DND-41 (cell line): ENCODE results near the gene ZNF550.

Source experiments
- ATAC-seq: fragments of 200-7000 bp; cut with Tn5 transposase; 3 replicates; pipeline ENCODE4 v1.9.1; 2021; ENCODE audit warnings: low read depth; ENCODE audit not compliant: insufficient read depth
- DNase-seq: peaks from one replicate; pipeline ENCODE4 v3.0.0-alpha.2; 2020
- H2AFZ ChIP-seq: 2 replicates; pipeline ENCODE4 v1.6.0; 2012; ENCODE audit warnings: low read depth, low read length
- H3K27ac ChIP-seq: 2 replicates; pipeline ENCODE4 v1.5.1; 2012; ENCODE audit warnings: low read length, inconsistent platforms
- H3K27me3 ChIP-seq: fragments of 200-600 bp; sonication (generic); 2 replicates; pipeline ENCODE4 v1.6.0; 2012; ENCODE audit warnings: low read length, mild to moderate bottlenecking, inconsistent platforms; ENCODE audit not compliant: insufficient read depth, poor library complexity
- H3K36me3 ChIP-seq: 2 replicates; pipeline ENCODE4 v1.5.1; 2012; ENCODE audit warnings: low read length, inconsistent platforms; ENCODE audit not compliant: insufficient read depth
- H3K4me1 ChIP-seq: 2 replicates; pipeline ENCODE4 v1.5.1; 2012; ENCODE audit warnings: mild to moderate bottlenecking, low read length; ENCODE audit not compliant: insufficient read depth
- H3K4me2 ChIP-seq: 2 replicates; pipeline ENCODE4 v1.6.0; 2012; ENCODE audit warnings: mild to moderate bottlenecking, moderate library complexity, low read length, inconsistent platforms; ENCODE audit not compliant: insufficient read depth
- H3K4me3 ChIP-seq, 2 experiments: fragments of 200-600 bp in 1 of 2; shearing (Covaris generic) in 1 of 2; 2 replicates each; pipeline ENCODE4 v1.5.1; 2012 to 2016; ENCODE audit warnings: inconsistent platforms in 2 of 2, low read length in 2 of 2, mild to moderate bottlenecking in 2 of 2, low read depth in 1 of 2, moderate library complexity in 1 of 2
- H3K79me2 ChIP-seq: 2 replicates; pipeline ENCODE4 v1.6.0; 2012; ENCODE audit warnings: low read length, inconsistent platforms; ENCODE audit not compliant: insufficient read depth
- H3K9ac ChIP-seq: 2 replicates; pipeline ENCODE4 v1.6.0; 2012; ENCODE audit warnings: low read depth, mild to moderate bottlenecking, inconsistent platforms, low read length, moderate library complexity
- H3K9me3 ChIP-seq: 2 replicates; pipeline ENCODE4 v1.5.1; 2012; ENCODE audit warnings: low read length, moderate library complexity, mild to moderate bottlenecking, inconsistent platforms; ENCODE audit not compliant: insufficient read depth, severe bottlenecking
- H4K20me1 ChIP-seq: 2 replicates; pipeline ENCODE4 v1.6.0; 2012; ENCODE audit warnings: low read length; ENCODE audit not compliant: insufficient read depth
- CTCF ChIP-seq: IDR thresholded peaks from 2 replicates; pipeline ENCODE4 v1.5.1; 2012; ENCODE audit warnings: borderline replicate concordance, low read length, moderate library complexity, mild to moderate bottlenecking; ENCODE audit not compliant: poor library complexity, severe bottlenecking; ENCODE audit errors: extremely low read depth
- EZH2 ChIP-seq: IDR thresholded peaks from 3 replicates; pipeline ENCODE4 v1.6.1; 2012; ENCODE audit warnings: borderline replicate concordance, low read depth, mild to moderate bottlenecking, moderate library complexity, low read length, inconsistent platforms; ENCODE audit not compliant: severe bottlenecking

Gene ZNF550

GRCh38 chr19:57559404-57560025 is at the start of gene ZNF550:
Gene ZNF550, minus strand, starts transcription at chr19:57559863. Its CDS starts 181 bp downstream, at chr19:57559682.
- ATAC-seq (peak; percentile 98), DNase-seq (peak; percentile 92)
- Histone ChIP-seq H4K20me1 (peaks cover 2% of the 10 kb centered on the region; the same call in 1 of the 2 replicates), H3K36me3 (peaks cover 33% of the 10 kb centered on the region), H3K4me2 (peak within 1 kb of the TSS; percentile 93), H3K4me1 (peaks cover 23% of the 10 kb centered on the region), H2AFZ (peak within 1 kb of the TSS; percentile 94), H3K9me3 (peaks cover 34% of the 10 kb centered on the region), H3K27ac (peak within 1 kb of the TSS; percentile 88), H3K4me3 (peak within 1 kb of the TSS; percentile 73 to 96), H3K9ac (peak within 1 kb of the TSS; percentile 85), H3K79me2 (peaks cover 36% of the 10 kb centered on the region), H3K27me3 (no peaks in the 10 kb centered on the region)
- TF ChIP-seq CTCF, result no peak
- TF ChIP-seq EZH2, result no peak

- H2AFZ ChIP-seq, result no peak overlapping the region
- no peak overlapping the region for H3K9ac ChIP-seq
- DNase-seq, result no peak
- no peak overlapping the region for H3K27ac ChIP-seq
- H3K36me3 ChIP-seq, result peaks cover 66% of the 10 kb centered on the region
- H3K27me3 ChIP-seq, result no peaks in the 10 kb centered on the region
- peaks cover 18% of the 10 kb centered on the region for H3K79me2 ChIP-seq
- no peak for ATAC-seq
- H3K9me3 ChIP-seq, result peaks cover 50% of the 10 kb centered on the region
- H4K20me1 ChIP-seq, result no peaks in the 10 kb centered on the region
- no peaks in the 10 kb centered on the region for H3K4me1 ChIP-seq
- H3K4me3 ChIP-seq, result no peak overlapping the region
- H3K4me2 ChIP-seq, result no peak overlapping the region
- no peak for TF ChIP-seq CTCF
Measured at GRCh38 chr19:57606931-57607330, 47.3 kb upstream of the ZNF550 start.

GRCh38 chr19:57599761-57600383 is 40.2 kb upstream of the ZNF550 start, which contains the start of gene ZNF530:
Gene ZNF530, plus strand, starts transcription at chr19:57599885. Its CDS starts 4,461 bp downstream, at chr19:57604346.
- Histone ChIP-seq H3K27ac (peak within 1 kb of the TSS; percentile 70), H3K4me1 (peaks cover 25% of the 10 kb centered on the region), H3K36me3 (peaks cover 42% of the 10 kb centered on the region), H3K4me3 (peak within 1 kb of the TSS; percentile 36 to 87), H4K20me1 (no peaks in the 10 kb centered on the region), H3K27me3 (no peaks in the 10 kb centered on the region), H3K79me2 (peaks cover 48% of the 10 kb centered on the region), H3K9ac (peak within 1 kb of the TSS; percentile 75), H2AFZ (peak within 1 kb of the TSS; percentile 85), H3K4me2 (peak within 1 kb of the TSS; percentile 94), H3K9me3 (peaks cover 24% of the 10 kb centered on the region)
- ATAC-seq (peak; percentile 98), DNase-seq (peak; percentile 90)
- TF ChIP-seq CTCF (no peak), EZH2 (no peak)
